Renal pelvis (tissue), 4 donors: ENCODE data around the gene TMEM184A. TPM values are rescaled to one million over a fixed set of nuclear protein-coding genes. Genes with fewer than 3 reads are reported as not detected.

Experiments
- DNase-seq: peaks from one replicate; pipeline ENCODE4 v3.0.0-alpha.2; 2013
- polyA plus RNA-seq, 3 donors: library from polyadenylated mRNA; unstranded; fragments of 120-200 nt; gene quantifications; one replicate each; pipeline ENCODE4 v1.2.1, GENCODE V29; 2013; ENCODE audit not compliant: insufficient read length in 3 of 3

Gene TMEM184A
- polyA plus RNA-seq, 3 donors = 6.0 to 9.7 (median 8.6) TPM

DNA sequence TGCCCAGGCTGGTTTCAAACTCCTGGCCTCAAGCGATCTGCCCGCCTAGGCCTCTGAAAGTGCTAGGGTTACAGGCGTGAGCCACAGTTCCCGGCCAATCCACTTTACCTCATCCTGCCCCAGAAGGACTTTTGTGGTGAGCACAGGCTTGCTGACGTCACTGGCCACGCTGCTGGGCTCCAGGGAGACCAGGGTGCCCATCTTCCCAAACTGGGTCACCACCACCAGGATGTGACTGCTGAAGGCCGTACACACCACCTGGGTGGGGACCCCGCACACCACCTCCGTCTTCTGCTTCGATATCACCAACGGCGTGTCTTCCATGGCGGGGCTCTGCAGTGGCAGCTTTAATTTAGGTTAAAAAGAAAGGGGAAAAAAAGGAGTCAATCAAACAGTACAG lies 13.0 kb upstream of the TMEM184A start:
- DNase-seq = no peak

DNA sequence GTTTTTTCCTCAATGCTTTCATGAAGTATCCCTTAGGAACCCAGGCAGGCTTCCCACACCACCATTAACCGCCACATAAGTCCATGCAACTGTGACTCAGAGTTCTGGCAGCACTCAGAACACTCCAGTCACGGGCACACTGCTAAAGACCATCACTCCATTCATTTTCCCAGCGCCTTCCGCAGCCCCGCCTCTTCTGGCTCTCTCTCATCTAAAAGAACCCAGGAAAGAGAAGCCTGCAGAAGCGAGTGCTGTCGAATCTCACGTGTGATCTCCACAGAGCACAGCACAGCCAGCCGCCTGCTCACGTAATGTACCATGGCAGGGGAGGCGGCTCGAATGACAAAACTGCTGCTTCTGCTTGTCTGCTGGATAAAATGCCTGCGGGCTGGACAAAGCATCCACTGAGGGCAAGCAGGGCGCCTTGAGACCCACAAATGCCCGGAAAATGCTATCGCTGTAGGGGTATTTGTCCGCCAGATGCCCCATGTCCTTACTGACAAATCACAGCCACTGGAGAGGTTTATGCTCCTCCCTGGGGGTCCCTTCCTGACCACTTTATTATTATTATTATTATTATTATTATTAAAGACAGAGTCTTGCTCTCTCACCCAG lies 12.0 kb upstream of the TMEM184A start:
- DNase-seq = no peak

DNA sequence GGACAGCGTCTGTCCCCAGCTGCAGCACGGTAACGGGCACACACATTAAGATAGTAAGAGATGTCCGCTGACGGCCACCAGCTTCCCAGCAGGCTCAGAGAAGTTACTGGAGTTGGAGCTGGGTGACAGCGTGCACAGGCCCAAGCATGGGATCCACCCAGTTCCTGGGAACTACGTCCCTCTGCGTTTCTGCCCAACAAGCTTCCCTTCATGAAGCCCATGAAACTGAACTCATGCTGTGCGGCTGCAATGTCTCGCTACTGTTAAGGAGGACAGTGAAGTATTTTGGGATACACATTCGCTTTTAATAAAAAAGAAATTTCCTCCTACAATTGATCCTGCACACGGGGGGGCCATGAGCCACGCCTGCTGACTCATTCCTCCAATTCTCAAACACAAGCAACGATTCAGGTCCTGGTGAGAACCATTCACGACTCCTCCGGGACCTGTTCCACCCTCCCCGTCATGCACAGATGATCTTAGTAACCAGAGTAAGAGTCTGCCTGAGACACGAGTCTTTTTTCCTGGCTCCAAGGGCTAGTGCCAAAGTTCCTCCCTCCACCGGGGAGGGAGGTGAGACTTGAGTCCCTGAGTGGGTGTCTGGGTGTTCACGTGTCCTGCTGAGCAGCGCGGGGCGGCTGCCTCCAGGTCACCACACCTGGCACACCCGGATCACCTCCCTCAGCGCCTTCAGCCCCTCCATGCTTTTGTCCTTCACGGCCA lies 11.2 kb upstream of the TMEM184A start:
- peak; percentile 63 for DNase-seq

DNA sequence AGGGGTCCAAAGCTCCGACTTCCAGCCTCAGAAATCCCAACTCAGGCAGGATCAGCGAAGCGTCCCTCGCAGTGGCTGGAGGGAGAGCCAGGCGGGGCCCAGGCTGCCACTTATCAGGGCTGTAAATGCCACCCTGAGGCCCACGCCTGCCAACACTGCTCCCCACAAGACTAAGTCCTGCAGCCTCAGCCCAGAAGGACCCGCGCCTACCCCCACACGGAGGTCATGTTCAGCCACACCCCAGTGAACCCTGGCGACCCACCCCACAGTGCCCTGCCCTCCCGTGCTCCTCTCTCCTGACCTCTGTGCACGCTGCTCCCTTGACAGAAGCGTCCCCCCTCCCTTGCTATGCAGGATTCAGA lies 10.7 kb upstream of the TMEM184A start:
- DNase-seq = no peak

DNA sequence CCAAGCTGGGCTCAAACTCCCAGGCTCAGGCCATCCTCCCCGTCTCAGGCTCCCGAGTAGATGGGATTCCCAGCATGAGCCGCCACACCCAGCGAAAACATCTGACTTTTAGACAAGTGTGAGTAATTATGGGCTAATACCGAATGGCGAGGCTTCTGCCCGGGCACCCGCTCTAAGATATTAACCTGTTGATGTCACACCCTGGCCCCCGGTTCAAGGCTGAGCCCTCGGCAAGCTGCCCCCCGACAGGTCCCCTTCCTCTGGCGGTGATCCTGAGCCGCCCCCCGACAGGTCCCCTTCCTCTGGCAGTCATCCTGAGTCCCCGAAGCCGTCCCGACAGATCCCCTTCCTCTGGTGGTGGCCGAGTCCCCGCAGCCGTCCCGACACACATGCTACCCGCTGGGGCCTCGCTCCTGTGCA lies 8.6 kb upstream of the TMEM184A start:
- no peak for DNase-seq

DNA sequence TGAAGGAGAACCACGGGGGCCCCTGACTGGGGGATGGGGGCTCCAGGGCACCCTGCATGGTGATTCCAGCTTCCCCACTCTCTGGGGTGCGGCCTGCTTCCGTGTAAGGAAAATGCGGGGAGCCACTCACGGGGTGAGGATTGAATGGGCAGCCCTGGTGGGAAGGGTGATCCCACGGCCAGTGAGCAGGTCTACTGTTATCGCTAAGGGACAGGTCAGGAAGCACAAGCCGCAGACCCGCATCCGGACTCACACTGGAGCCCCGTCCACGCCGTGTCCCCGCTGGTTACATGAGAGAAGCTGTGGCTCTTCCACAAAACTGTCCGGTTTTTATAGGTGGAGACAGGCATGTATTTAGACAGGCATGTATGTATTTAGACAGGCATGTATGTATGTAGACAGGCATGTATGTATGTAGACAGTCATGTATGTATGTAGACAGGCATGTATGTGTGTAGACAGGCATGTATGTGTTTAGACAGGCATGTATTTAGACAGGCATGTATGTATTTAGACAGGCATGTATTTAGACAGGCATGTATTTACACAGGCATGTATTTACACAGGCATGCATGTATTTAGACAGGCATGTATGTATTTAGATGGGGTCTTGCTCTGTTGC lies 8.1 kb upstream of the TMEM184A start:
- DNase-seq = no peak

DNA sequence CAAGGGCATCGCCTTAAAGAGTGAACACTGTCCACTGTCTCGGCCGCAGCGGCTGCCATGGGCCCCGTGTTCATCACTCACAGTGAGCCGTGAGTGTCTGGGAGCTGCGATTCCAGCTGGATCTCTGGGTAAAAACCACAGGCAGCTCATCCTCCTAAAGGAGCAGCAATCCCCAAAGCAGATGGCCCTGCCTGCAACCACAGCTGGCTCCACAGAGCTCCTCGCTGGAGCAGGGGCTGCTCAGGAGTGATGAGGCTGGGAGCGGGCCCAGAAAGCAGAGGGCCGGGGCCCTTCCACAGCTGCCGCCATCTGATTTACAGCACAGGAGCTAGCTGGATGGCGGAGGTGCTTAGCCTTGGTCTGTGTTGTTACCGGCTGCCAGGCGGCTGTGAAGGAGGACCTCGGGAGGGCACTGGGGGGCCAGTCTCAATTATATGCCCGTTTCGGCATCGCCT lies 6.6 kb upstream of the TMEM184A start:
- DNase-seq = no peak

DNA sequence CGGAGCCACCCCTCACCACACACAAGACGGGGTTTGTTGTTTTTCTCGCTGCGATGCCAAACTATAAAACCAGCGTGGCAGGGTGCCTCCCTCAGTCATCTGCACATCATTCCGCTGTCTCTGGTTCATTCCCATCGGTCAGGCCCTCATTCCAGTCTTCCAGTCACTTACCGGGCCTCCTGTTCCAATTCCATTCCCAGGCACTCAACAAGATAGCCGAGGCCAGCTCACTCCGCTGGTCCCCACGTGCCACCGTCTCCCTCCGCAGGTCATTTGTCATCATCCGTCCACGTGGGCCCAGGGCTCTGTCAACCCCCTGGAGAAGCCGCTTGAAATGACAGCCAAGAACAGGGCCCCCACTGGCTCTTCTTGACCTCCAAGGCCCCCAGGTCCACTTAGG lies 6.1 kb upstream of the TMEM184A start:
- no peak for DNase-seq

DNA sequence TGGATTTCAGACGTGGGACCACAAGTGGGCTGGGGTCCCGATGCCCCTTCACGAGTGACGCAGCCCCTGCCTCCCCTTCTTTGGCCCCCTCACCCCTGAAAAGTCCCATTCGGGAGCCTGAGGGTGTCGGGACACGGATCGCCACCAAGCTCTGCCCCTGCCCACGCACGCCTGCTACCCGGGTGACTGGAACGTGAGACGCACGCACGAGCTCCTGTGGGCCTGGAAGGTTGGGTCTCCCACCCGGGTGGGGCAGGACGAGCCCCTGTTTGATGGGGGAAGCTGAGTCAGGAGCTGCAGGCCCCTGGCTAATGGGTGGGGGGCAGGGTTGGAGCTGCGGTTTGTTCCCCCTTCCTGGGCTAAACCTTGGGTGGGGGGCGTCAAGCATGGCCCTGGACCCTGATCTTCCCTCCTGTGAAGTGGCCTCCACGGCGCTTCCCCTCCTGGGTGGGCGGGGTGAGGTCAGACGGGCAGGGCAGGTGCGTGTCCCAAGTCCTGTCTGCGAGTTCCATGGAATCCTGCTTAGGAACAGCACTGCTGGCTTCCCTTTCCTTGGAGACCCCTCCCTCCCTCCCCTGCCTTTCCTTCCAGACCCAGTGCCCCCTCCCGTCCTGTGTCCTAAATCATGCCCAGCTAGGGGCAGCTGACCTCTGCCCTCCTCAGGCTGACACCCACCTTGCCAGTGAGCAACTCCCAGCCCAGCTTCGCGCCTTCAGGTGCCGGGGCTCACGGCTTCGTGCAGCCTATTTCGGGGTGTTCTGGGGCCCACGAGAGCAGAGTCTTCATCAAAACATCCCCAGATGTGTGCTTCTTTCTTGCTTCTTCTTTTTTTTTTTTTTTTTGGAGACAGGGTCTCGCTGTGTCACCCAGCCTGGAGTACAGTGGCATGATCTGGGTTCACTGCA lies 5.3 kb upstream of the TMEM184A start:
- no peak for DNase-seq

DNA sequence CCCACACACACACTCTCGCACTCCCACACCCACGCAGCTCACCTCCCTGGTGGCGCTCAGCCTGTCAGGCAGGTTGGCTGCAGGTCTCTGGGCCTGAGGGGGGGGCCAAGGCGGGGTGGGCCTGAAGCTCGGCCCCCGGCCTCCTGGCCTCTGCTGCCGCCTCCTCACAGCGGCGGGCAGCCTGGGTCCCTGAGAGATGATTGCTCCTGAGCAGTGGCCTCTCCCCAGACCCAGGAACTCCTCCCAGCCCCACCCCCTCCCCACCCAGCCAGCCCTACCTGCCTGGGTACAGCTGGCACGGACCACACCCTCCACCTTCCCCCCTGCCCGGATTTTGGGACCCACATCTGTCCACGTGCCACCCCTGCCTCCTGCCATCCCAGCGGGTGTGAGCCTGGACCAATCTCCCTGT lies 4.6 kb upstream of the TMEM184A start:
- no peak for DNase-seq

DNA sequence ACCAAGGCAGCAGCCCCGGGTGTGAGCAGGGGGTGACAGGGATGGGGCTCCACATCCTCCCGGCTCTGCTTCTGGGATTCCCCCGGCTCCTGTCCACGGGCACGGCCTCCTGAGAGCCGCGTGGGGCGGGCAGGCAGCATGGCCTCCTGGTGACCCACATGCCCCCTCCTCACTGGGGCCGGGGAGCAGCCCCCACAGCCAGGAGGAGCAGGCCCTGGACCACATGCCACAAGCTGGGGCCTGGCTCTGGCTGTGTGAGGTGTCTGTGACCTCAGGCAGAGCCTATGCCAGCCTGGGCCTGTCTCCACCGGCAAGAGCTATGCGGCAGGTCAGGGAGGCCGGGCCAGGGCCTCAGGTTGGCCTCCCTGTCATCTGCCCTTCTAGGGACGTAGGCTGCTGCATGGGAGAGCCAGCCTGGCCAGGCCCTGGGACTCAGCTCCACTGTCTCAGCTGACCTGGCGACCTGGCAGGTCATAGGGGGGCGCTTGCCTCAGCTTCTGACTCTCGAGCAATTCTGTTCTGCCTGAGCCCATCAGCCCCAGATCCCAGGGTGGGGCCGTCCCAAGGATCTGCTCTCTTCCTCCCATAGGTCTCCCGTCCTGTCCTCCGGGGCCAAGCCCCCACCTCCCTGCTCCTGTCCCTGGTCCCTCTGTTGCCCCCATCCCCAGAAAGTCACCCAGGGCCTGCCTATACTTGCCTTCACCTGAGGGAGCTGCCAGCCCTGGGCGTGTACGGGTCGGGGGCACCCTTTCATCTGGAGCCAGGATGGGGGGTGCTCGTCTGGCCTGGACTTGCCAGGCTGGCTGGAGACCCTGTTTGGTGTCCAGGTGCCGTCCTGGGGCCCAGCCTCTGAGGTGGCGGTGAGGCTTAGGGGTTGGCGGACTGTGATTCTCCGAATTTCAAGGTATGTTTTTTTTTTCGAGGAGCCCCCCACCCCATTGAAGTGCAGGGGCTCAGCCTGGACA lies 3.9 kb upstream of the TMEM184A start:
- DNase-seq = no peak

DNA sequence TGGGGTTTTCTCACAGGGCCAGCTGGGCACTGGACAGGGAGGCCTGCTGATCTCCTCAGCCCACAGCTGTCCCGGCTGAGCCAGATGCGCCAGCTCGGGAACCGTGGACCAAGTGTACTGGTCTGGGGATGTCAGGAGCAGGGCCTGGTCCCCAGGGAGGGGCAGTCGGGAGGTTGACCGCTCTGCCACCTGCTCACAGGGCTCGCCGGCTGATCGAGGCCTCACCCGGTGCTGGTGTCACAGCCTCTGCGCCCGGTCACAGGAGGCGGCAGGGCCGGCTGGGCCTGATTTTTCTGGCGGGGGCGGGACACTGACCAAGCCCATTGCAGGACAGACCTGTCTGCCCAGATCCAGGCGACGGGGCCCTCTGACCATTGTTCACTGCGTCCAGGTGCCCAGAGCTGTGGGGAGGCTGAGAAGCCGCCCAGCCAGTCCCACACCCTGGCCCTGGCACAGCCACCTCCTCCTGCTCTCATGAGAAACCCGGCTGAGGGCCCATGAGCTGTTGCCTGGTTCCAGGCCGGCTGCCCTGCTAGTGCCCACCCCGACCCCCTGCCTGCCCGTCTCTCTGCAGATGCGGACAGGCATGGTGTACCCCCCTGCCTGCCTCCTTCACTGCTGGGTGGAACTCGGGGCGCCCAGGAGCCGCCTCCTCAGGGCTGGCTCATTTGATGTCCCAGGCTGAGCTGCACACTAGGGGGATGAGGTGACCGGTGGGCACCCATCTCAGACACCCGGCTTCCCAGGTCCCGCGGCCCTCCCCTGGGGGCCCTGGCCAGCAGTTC lies 3.0 kb upstream of the TMEM184A start:
- DNase-seq = no peak

DNA sequence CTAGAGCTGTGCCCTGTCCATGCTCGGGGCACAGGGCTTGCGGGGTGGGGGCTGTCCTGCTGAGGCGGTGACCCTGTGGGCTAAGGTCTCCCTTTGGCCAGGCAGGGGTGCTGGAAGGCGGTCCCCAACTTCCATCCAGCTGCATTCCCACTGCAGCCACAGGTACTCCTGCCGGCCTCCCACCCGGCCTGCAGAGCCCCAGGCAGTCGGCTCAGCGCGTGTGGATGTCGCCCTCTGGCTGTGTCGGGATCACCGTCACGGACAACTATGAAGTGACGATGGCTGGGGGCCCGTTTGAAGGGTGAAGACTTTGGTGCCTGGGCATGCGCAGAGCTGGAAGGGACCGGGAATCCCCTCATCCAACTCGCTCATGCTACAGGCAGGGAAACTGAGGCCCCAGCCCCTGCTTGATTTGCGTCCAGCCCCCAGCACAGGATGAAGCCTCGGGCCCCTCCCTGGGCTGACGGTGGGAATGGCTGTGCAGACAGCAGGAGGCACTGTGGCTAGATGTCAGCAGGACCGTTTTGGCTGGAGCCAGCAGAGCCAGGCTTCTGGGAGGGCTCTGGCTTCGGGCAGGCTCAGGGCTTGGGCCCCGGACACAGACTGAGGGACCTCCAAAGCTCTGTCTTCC lies 2.3 kb upstream of the TMEM184A start:
- DNase-seq = no peak

DNA sequence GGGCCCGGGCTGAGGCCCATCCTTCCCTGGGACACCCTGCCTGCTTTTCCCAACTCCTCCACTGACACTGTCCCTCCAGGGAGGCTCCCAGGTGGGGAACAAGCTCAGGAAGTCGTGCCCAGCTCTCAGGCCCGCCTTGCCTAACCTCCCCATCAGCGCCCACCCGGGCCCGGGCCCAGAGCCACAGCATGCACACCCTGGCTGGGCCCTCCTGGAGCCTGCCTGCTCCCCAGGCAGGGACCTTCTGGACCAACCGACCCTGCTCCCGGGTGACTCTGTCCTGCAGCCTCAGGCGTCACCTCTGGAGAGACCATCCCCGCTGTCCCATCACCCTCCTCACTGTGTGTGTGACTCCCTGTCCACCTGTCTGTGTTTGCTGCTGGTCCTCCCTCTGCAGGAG lies 1.8 kb upstream of the TMEM184A start:
- no peak for DNase-seq

DNA sequence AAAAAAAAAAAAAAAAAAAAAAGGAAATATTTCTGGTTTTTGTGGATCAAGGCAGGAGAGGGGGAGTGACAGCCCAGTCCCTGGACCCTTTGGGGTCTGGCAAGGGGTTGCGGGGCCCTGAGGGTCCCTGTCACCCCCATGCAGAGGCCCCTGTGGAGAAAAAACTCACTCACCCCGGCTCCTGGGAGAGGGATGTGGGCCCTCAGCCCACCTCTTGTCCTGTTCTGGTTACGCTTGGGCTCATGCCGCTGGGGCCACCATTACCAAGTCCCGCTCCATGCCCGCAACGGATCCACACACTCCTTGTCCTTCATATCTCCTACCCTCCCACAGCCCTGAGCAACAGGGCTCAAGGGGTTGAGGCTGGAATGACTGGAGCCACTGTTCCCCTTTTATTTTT lies 1.0 kb upstream of the TMEM184A start:
- no peak for DNase-seq

DNA sequence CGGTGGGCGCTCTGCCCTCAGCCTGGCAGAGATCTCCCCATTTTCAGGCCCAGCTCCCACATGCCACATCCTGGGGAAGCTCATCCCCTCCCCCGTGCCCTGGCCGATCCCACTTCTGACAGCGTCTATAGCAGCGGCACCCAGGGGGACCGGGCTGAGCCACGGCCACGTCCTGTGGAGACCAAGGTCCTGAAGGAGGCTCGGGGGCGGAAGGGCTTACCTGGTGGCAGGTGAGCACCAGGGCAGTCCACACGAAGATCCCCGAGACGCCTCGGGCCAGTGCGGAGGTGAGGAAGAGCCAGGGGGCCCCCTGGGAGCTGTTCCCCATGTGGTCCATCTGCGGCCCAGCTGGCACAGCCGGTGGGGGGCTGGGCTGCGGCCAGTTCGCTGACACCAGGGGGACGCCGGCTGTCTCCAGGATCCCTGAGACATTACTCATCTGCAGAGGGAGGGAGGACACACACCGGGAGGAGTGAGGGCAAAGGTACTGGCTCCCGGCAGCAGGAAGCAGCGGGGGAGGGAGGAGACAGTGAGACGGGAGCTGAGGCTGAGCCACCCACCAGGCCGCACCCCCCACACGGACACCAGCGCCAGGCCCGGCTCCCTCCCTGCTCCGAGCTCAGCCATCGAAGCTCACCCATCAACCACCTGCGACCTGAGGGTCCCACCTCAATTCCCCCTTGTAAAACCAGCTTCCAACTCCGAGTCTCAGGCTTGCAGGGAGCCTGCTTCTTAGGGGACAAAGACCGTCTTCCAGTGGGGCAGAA lies 776 bp downstream of the TMEM184A start:
- DNase-seq = peak; percentile 86

DNA sequence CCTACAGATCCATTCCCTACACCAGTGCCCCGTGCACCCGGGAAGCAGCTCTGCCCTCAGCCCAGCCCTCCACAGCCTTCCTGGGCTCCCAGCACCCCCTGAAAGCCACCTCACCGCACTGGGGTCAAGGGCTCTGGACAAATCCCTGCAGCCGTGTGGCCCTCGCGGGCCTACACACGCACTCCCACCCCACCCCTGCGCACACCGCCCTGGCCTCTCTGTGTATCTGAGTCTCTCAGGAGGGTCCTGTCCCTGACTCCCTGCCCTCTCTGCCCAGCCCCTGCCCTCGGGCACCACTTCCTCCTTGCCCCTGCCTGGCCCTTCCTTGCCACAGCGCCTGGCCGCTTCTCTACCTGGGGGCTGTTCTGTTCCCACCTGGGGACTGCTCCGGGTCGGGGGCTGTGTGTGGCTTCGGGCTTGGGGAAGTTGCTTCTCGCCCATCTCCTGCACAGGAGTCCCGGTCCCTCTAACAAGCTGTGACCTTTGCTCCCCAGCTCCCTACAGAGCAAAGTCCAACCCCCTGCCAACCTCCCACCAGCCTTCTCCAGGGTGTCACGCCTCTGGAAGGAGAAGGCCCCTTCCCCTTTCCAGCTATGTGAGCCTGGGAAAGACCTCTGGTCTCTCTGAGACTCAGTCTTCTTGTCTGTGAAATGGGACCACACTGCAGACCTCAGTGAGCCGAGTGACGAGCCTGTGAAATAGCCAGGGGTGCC lies 1.5 kb downstream of the TMEM184A start:
- no peak for DNase-seq

DNA sequence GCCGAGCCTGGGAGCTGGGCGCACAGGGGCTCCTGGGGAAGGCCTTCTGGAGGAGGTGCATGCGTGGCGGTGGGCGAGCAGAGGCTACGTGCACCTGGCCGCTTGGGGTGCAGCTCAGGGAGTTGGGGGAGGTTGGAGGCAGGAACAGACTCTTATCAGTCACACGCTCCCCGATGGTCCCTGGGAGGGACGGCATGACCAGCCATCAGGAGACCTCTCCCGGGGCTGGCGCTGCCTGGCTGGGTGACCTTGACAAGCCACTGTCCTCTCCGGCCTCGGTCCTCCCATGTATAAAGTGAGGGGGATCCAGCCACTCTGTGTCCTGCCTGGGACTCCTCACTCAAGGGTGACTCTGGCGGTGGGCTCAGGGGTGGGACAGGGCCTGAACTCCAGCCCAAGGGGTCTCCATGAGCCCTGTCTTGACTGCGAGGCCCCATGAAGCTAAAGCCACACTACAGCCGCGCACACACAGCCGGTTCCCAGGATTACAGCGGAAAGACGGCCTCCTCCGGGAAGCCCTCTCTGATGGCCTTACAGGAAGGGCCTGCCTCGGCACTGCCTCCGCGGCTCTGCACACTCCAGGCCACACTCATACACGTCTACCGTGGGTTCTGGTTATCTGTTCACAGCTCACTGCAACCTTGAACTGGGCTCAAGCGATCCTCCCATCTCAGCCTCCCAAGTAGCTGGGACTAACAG lies 2.3 kb downstream of the TMEM184A start:
- no peak for DNase-seq
